IMR-90 (cell line): ENCODE results near the gene PRPF6.

ENCODE experiments used
- CTCF ChIP-seq: conservative IDR thresholded peaks from 2 replicates; pipeline ENCODE4 v1.5.1; 2012; ENCODE audit warnings: mild to moderate bottlenecking, low read depth, low read length, improper control_type of control experiment
- MAFK ChIP-seq: IDR thresholded peaks from 2 replicates; pipeline ENCODE4 v1.6.1; 2012; ENCODE audit warnings: low read depth, low read length, improper control_type of control experiment
- MXI1 ChIP-seq: IDR thresholded peaks from 2 replicates; pipeline ENCODE4 v1.6.1; 2012; ENCODE audit warnings: low read depth, mild to moderate bottlenecking, low read length, moderate library complexity, borderline replicate concordance
- POLR2A ChIP-seq: IDR thresholded peaks from 2 replicates; pipeline ENCODE4 v1.6.1; 2012; ENCODE audit warnings: mild to moderate bottlenecking, low read depth, low read length
- RAD21 ChIP-seq: IDR thresholded peaks from 2 replicates; pipeline ENCODE4 v1.6.1; 2012; ENCODE audit warnings: low read length, improper control_type of control experiment
- SMC3 ChIP-seq: fragments of 150-350 bp; IDR thresholded peaks from 2 replicates; pipeline ENCODE4 v1.6.1; 2016; ENCODE audit warnings: low read depth, mild to moderate bottlenecking, antibody characterized with exemption, low read length, moderate library complexity

DNA sequence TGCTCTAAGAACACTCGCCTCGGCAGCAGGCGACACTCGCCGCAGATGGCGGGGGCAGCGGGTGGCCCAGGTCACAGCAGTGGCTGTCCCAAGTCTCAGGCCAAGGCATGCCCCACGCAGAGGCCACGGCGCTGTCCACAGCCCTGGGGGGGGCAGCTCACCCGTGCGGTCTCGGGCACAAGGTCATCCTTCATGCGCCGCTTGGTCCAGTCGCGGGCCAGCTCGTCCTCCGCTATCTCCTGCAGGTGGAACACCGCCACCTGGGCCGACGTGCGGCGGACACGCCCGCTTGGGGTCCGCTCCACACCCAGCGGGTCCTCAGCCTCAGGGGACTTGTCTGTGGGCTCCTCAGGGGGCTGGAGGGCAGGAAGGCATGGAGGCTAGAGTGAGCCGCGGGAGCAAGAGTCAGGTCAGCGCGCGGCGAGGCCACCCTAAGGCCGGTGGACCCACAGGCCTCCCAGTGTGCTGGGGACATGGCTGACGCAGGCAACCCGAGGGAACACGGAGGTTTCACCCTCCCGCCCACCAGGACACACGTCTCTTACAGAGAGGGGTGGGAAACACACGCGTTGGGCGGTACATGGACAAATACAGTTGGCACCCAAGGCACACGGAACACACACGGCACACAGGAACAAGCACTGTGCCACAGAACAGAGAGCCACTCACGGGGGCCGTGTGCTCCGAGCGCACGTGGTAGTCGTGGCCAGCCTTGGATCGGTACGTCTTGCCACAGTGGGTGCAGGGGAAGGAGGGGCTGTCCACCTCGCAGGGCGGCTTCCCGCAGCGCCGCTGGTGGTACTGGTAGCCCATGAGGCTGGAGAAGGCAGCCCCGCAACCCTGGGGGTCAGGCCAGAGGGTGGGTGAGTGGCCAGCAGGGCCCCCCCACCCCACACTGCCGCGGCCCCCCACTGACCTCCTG, 18.2 kb upstream of the PRPF6 start:
- TF ChIP-seq CTCF = no peak
- TF ChIP-seq SMC3 = no peak
- TF ChIP-seq RAD21 = no peak
- TF ChIP-seq POLR2A = no peak
- no peak for TF ChIP-seq MXI1
- no peak for TF ChIP-seq MAFK
